ENCODE data around the gene SEMA3D. TPM values are rescaled to one million over a fixed set of nuclear protein-coding genes. Genes with fewer than 3 reads are reported as not detected.

SEMA3D gene
- total RNA-seq, 1 donor: 0.72 TPM

GRCh38 chr7:85229544-85229943 lies 42.7 kb upstream of the SEMA3D start:
- H4K20me1 ChIP-seq (ENCODE audit: insufficient read depth, low read length): no peaks in the 10 kb centered on the region
- no peaks in the 10 kb centered on the region for H3K4me1 ChIP-seq (ENCODE audit: insufficient read depth, low read length)
- H3K79me2 ChIP-seq (ENCODE audit: insufficient read depth, low read length): no peaks in the 10 kb centered on the region
- H2AFZ ChIP-seq (ENCODE audit: low read length): no peak overlapping the region
- H3K4me2 ChIP-seq (ENCODE audit: insufficient read depth, low read length): no peak overlapping the region
- H3K4me3 ChIP-seq (ENCODE audit: insufficient read depth, low read length): no peak overlapping the region
- no peak overlapping the region for H3K27ac ChIP-seq (ENCODE audit: low read depth, low read length)
- DNase-seq (ENCODE audit: insufficient read length, low spot score, missing footprints): no peak
- no peaks in the 10 kb centered on the region for H3K9me3 ChIP-seq (ENCODE audit: low read depth, low read length)
- no peaks in the 10 kb centered on the region for H3K36me3 ChIP-seq (ENCODE audit: insufficient read depth, low read length)
- TF ChIP-seq CTCF (IDR thresholded peaks at IDR 0.05; ENCODE audit: extremely low read depth, low read depth, low read length): no peak
- no peaks in the 10 kb centered on the region for H3K27me3 ChIP-seq (ENCODE audit: insufficient read depth, low read length)

GRCh38 chr7:85226361-85227085 lies 39.7 kb upstream of the SEMA3D start:
- Histone ChIP-seq H3K79me2 (ENCODE audit: insufficient read depth, low read length) (no peaks in the 10 kb centered on the region), H3K27me3 (ENCODE audit: insufficient read depth, low read length) (no peaks in the 10 kb centered on the region), H3K4me1 (ENCODE audit: insufficient read depth, low read length) (no peaks in the 10 kb centered on the region), H3K4me3 (ENCODE audit: insufficient read depth, low read length) (no peak overlapping the region), H2AFZ (ENCODE audit: low read length) (no peak overlapping the region), H3K9me3 (ENCODE audit: low read depth, low read length) (no peaks in the 10 kb centered on the region), H3K36me3 (ENCODE audit: insufficient read depth, low read length) (no peaks in the 10 kb centered on the region), H3K4me2 (ENCODE audit: insufficient read depth, low read length) (no peak overlapping the region), H4K20me1 (ENCODE audit: insufficient read depth, low read length) (no peaks in the 10 kb centered on the region), H3K27ac (ENCODE audit: low read depth, low read length) (no peak overlapping the region)
- no peak for TF ChIP-seq CTCF (IDR thresholded peaks at IDR 0.05; ENCODE audit: extremely low read depth, low read depth, low read length)
- no peak for DNase-seq (ENCODE audit: insufficient read length, low spot score, missing footprints)

- no peak for TF ChIP-seq CTCF (IDR thresholded peaks at IDR 0.05; ENCODE audit: extremely low read depth, low read depth, low read length)
- H2AFZ ChIP-seq (ENCODE audit: low read length): no peak overlapping the region
- DNase-seq (ENCODE audit: insufficient read length, low spot score, missing footprints): no peak
These were observed 37.3 kb upstream of the SEMA3D start for GRCh38 chr7:85224171-85224570.

GRCh38 chr7:85222522-85222921 lies 35.7 kb upstream of the SEMA3D start:
- H3K27me3 ChIP-seq (ENCODE audit: insufficient read depth, low read length): no peaks in the 10 kb centered on the region
- no peaks in the 10 kb centered on the region for H3K9me3 ChIP-seq (ENCODE audit: low read depth, low read length)
- no peak overlapping the region for H3K4me3 ChIP-seq (ENCODE audit: insufficient read depth, low read length)
- no peaks in the 10 kb centered on the region for H3K36me3 ChIP-seq (ENCODE audit: insufficient read depth, low read length)
- no peak overlapping the region for H3K4me2 ChIP-seq (ENCODE audit: insufficient read depth, low read length)
- no peaks in the 10 kb centered on the region for H3K79me2 ChIP-seq (ENCODE audit: insufficient read depth, low read length)
- H4K20me1 ChIP-seq (ENCODE audit: insufficient read depth, low read length): no peaks in the 10 kb centered on the region
- TF ChIP-seq CTCF (IDR thresholded peaks at IDR 0.05; ENCODE audit: extremely low read depth, low read depth, low read length): no peak
- DNase-seq (ENCODE audit: insufficient read length, low spot score, missing footprints): no peak
- H3K4me1 ChIP-seq (ENCODE audit: insufficient read depth, low read length): no peaks in the 10 kb centered on the region
- H2AFZ ChIP-seq (ENCODE audit: low read length): no peak overlapping the region
- H3K27ac ChIP-seq (ENCODE audit: low read depth, low read length): no peak overlapping the region

More at GRCh38 chr7:85224171-85224570, 37.3 kb upstream of the SEMA3D start:
- H4K20me1 ChIP-seq (ENCODE audit: insufficient read depth, low read length): no peaks in the 10 kb centered on the region
- no peaks in the 10 kb centered on the region for H3K79me2 ChIP-seq (ENCODE audit: insufficient read depth, low read length)
- no peak overlapping the region for H3K4me2 ChIP-seq (ENCODE audit: insufficient read depth, low read length)
- no peaks in the 10 kb centered on the region for H3K27me3 ChIP-seq (ENCODE audit: insufficient read depth, low read length)
- no peaks in the 10 kb centered on the region for H3K36me3 ChIP-seq (ENCODE audit: insufficient read depth, low read length)
- H3K27ac ChIP-seq (ENCODE audit: low read depth, low read length): no peak overlapping the region
- no peaks in the 10 kb centered on the region for H3K9me3 ChIP-seq (ENCODE audit: low read depth, low read length)
- H3K4me1 ChIP-seq (ENCODE audit: insufficient read depth, low read length): no peaks in the 10 kb centered on the region
- no peak overlapping the region for H3K4me3 ChIP-seq (ENCODE audit: insufficient read depth, low read length)
